ENCODE measurements around the gene BEND6. TPM values are rescaled to one million over a fixed set of nuclear protein-coding genes. Genes with fewer than 3 reads are reported as not detected.
"Not testable (repeated sequence)": the region's sequence is repeated elsewhere in the genome, so short reads cannot be mapped to it uniquely, and the experiment has no call there.

BEND6 gene
- total and polyA plus RNA-seq, 2 of the 4 experiments (the other 2 are of a cell fraction): 4.1 to 9.7 TPM

DNA sequence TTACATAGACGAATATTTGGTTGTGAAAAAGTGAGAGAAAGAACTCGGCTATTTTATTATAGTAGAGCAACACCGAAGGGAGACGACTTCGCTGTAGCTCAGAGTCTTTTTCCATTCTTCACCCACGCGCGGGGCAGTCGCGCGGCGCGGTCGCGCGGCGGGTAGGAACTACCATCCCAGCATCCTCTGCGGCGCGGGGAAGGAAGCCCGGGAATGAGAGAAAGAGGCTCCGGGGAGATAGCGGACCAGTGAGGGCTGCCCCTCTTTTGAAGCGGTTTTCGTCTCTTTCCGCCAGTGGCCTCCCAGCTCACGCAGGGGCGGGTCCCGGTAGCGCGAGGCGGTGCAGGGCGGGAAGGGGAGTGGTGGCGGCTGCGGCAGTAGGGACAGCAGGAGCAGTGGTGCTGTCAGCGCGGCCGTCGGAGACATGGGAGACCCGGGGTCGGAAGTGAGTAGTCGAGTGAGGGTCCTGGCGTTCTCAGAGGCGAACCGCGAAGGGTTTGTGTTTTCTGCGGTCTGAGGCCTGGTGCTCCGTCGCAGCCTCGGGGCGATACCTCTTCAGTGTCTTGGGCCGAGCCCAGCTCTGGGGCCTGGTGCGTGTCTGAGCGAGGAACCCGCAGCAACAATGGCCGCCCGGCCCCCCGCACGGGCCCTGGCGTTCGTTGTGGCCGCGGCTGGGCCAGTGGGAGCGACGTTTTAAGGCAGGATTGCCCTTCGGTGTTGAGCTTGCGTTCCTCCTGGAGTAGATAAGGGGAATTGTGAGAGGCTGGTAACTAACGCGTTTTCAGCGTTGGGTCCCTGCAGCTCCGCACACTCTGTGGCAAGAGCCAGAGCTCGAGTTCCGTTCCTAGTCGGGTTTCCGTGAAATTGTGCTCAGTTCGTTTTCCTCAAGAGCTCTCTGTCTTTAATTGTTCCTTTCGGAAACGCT is 91.7 kb downstream of the BEND6 start, which contains the start of gene KIAA1586:
TSS of gene KIAA1586 (plus strand) at position 362 of the 925 bp plus-strand sequence. CDS start at position 425, 63 bp downstream.
- Histone ChIP-seq H3K56ac (ENCODE audit: extremely low read depth, insufficient read depth, low read length) (peak within 1 kb of the TSS; percentile 85), H2BK20ac (ENCODE audit: low read depth, low read length) (0 out of 2 replicates have a peak within 1 kb of the TSS, but pooled peaks have one; percentile 27), H3K4me3 (ENCODE audit: insufficient read depth, low read depth, low read length) (peak within 1 kb of the TSS; percentile 78), H3K23ac (ENCODE audit: low read depth, low read length) (peak within 1 kb of the TSS; percentile 9; the same call in 1 of the 2 replicates), H3K79me1 (ENCODE audit: low read depth in 1 of 2, low read length in 2 of 2) (peaks cover 9 to 22% of the 10 kb centered on the region in 2 experiments), H3K27ac (ENCODE audit: insufficient read depth, low read length) (peak within 1 kb of the TSS; percentile 10), H2BK5ac (ENCODE audit: low read depth, low read length, poor library complexity, severe bottlenecking) (peak within 1 kb of the TSS; percentile 33), H2AK9ac (replicated peaks; ENCODE audit: low read depth, low read length, poor library complexity) (peak within 1 kb of the TSS; percentile 73), H2AFZ (replicated peaks; ENCODE audit: low read length, poor library complexity) (peak within 1 kb of the TSS; percentile 78), H3K9ac (ENCODE audit: low read depth, low read length) (peak within 1 kb of the TSS; percentile 46), H4K8ac (ENCODE audit: low read depth in 2 of 2, low read length in 2 of 2) (peak within 1 kb of the TSS; percentile 69 to 82; a peak in 2 of 4 replicates), H3K4me2 (ENCODE audit: low read depth, low read length) (peak within 1 kb of the TSS; percentile 88), H3K14ac (replicated peaks; ENCODE audit: low read depth, low read length) (0 out of 2 replicates have a peak within 1 kb of the TSS, but pooled peaks have one; percentile 5)
- H4K5ac ChIP-seq (ENCODE audit: low read depth, low read length); H3K4ac ChIP-seq (ENCODE audit: low read depth, low read length); H3K9me1 ChIP-seq (ENCODE audit: insufficient read depth, low read length); H3K4me1 ChIP-seq (ENCODE audit: control insufficient read depth, insufficient read depth, low read length); BruUV-seq (replicated peaks); H2BK120ac ChIP-seq (ENCODE audit: low read depth, low read length); H3K27me3 ChIP-seq (ENCODE audit: control insufficient read depth, insufficient read depth, low read length); POLR2A ChIA-PET (ENCODE audit: unreplicated experiment); H3K36me3 ChIP-seq (ENCODE audit: control insufficient read depth, insufficient read depth, low read length); H3K18ac ChIP-seq (ENCODE audit: low read depth, low read length); H2AK5ac ChIP-seq (ENCODE audit: low read depth, low read length); H4K20me1 ChIP-seq (ENCODE audit: insufficient read depth, low read length); H2BK15ac ChIP-seq (ENCODE audit: low read depth, low read length); in situ Hi-C loops (cut with MboI; ENCODE audit: low sequenced_read_pairs); H3K9me3 ChIP-seq (ENCODE audit: control insufficient read depth, insufficient read depth, low read length); H4K91ac ChIP-seq (ENCODE audit: insufficient read depth, low read depth, low read length); dilution Hi-C loops (cut with HindIII; ENCODE audit: low sequenced_read_pairs, unreplicated experiment): not testable (repeated sequence)
- TF ChIP-seq MXI1 (IDR thresholded peaks at IDR 0.05; ENCODE audit: borderline replicate concordance, low read depth, low read length) (peak; percentile 75; the same call in 1 of the 2 replicates), POLR2A (IDR thresholded peaks at IDR 0.05; ENCODE audit: low read depth, low read length) (peak; percentile 56)
- CTCF ChIA-PET: interaction anchor here (1.0 kb wide), 1 partner anchor 156 kb away, joined by 4 read pairs; no protein-coding TSS in a partner anchor
- ATAC-seq (ENCODE audit: low read depth) (peak; percentile 98), DNase-seq (peak; percentile 86)
- 0% methylated on average over 5 of the region's 78 CpGs; no CpG with 5 or more reads in 1 of the 2 experiments for WGBS, 2 experiments (ENCODE audit: extremely low coverage in 2 of 2, insufficient read length in 1 of 2)
- intact Hi-C loops (cut with micrococcal nuclease): loop anchor here (1.0 to 5.0 kb wide), 2 partner anchors 91 to 126 kb away; partner anchors contain the start of genes BAG2 and BEND6

DNA sequence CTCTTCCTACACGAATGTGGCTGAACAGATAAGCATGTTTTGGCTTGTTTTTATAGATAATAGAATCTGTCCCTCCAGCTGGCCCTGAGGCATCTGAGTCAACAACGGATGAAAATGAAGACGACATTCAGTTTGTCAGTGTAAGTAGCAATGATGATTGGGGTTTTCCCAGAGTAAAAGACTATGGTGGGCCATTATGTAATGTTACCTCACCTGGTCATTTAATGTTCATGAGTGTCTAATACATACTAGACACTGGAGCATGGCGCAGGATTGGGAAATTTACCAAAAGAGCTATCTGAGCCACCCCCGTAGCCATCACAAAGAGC is 92.3 kb downstream of the BEND6 start:
- dilution Hi-C loops (cut with HindIII; ENCODE audit: low sequenced_read_pairs, unreplicated experiment); BruUV-seq (replicated peaks); H3K9me1 ChIP-seq (ENCODE audit: insufficient read depth, low read length); H2BK120ac ChIP-seq (ENCODE audit: low read depth, low read length); H3K4me1 ChIP-seq (ENCODE audit: control insufficient read depth, insufficient read depth, low read length); H2BK15ac ChIP-seq (ENCODE audit: low read depth, low read length); POLR2A ChIA-PET (ENCODE audit: unreplicated experiment); H2AK5ac ChIP-seq (ENCODE audit: low read depth, low read length); H3K23ac ChIP-seq (ENCODE audit: low read depth, low read length); H3K4me3 ChIP-seq (ENCODE audit: insufficient read depth, low read depth, low read length); in situ Hi-C loops (cut with MboI; ENCODE audit: low sequenced_read_pairs); H3K4me2 ChIP-seq (ENCODE audit: low read depth, low read length); H4K8ac ChIP-seq (ENCODE audit: low read depth in 2 of 2, low read length in 2 of 2); H2AFZ ChIP-seq (replicated peaks; ENCODE audit: low read length, poor library complexity); CTCF ChIA-PET; H3K9ac ChIP-seq (ENCODE audit: low read depth, low read length); H4K20me1 ChIP-seq (ENCODE audit: insufficient read depth, low read length); H3K27ac ChIP-seq (ENCODE audit: insufficient read depth, low read length); H3K9me3 ChIP-seq (ENCODE audit: control insufficient read depth, insufficient read depth, low read length); H2BK20ac ChIP-seq (ENCODE audit: low read depth, low read length); H3K18ac ChIP-seq (ENCODE audit: low read depth, low read length); H3K27me3 ChIP-seq (ENCODE audit: control insufficient read depth, insufficient read depth, low read length); H3K14ac ChIP-seq (replicated peaks; ENCODE audit: low read depth, low read length); H4K91ac ChIP-seq (ENCODE audit: insufficient read depth, low read depth, low read length); H3K56ac ChIP-seq (ENCODE audit: extremely low read depth, insufficient read depth, low read length); H4K5ac ChIP-seq (ENCODE audit: low read depth, low read length); DNase-seq; H2AK9ac ChIP-seq (replicated peaks; ENCODE audit: low read depth, low read length, poor library complexity); H3K4ac ChIP-seq (ENCODE audit: low read depth, low read length); H2BK5ac ChIP-seq (ENCODE audit: low read depth, low read length, poor library complexity, severe bottlenecking): not testable (repeated sequence)
- WGBS, 2 experiments (ENCODE audit: extremely low coverage in 2 of 2, insufficient read length in 1 of 2): no CpG with 5 or more reads among the region's 5 CpGs
- Histone ChIP-seq H3K79me1 (ENCODE audit: low read depth in 1 of 2, low read length in 2 of 2) (peaks cover 13 to 27% of the 10 kb centered on the region in 2 experiments), H3K36me3 (ENCODE audit: control insufficient read depth, insufficient read depth, low read length) (peaks cover 11% of the 10 kb centered on the region)
- ATAC-seq (ENCODE audit: low read depth): peak; percentile 6; the same call in 1 of the 2 replicates
- intact Hi-C loops (cut with micrococcal nuclease): loop anchor here (5.0 kb wide), 1 partner anchor 125 kb away; the partner anchor contains the start of gene BAG2

Data from IMR-90 (cell line).